ENCODE results near the gene POC5.
A peak's percentile ranks its signal among the peaks of the same experiment; 100 is the strongest.

Gene POC5

DNA sequence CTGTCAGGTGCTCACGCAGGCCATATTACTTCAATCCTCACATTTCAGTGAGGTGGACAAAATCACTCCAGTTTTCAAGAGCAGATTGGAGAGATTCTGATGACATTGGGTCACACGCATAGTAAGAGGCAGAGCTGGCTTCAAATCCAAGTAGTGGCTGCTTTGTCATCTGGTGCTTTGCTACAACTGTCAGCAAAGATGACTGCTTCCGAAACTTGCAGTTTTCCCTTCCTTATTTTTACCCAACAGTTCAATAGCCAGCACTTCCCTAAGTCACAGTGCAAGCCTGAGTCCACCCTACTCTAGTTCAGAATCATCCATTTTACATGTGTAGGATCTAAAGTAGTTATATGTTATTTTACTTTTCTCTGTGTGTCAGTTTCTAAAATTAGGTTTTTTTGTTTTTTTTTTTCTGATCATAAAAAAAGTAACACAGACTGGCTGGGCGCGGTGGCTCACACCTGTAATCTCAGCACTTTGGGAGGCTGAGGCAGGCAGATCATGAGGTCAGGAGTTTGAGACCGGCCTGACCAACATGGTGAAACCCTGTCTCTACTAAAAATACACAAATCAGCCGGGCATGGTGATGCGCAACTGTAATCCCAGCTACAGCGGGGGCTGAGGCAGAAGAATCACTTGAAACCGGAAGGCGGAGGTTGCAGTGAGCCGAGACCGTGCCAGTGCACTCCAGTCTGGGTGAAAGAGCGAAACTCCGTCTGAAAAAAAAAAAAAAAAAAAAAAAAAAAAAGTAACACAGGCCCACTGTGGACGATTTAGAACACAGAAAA is 56.4 kb downstream of the POC5 start:
- DNase-seq (ENCODE audit: low spot score) = no peak

- no peak for DNase-seq (ENCODE audit: low spot score)
Observed at GRCh38 chr5:75659791-75660450, 57.3 kb downstream of the POC5 start.

GRCh38 chr5:75656311-75657003 is 60.8 kb downstream of the POC5 start:
- peak; percentile 53 for DNase-seq (ENCODE audit: low spot score)

- DNase-seq (ENCODE audit: low spot score) = peak; percentile 82
Observed at GRCh38 chr5:75654693-75655295, 62.4 kb downstream of the POC5 start.

- DNase-seq (ENCODE audit: low spot score) = no peak
Observed at GRCh38 chr5:75653521-75653920, 63.7 kb downstream of the POC5 start.

DNA sequence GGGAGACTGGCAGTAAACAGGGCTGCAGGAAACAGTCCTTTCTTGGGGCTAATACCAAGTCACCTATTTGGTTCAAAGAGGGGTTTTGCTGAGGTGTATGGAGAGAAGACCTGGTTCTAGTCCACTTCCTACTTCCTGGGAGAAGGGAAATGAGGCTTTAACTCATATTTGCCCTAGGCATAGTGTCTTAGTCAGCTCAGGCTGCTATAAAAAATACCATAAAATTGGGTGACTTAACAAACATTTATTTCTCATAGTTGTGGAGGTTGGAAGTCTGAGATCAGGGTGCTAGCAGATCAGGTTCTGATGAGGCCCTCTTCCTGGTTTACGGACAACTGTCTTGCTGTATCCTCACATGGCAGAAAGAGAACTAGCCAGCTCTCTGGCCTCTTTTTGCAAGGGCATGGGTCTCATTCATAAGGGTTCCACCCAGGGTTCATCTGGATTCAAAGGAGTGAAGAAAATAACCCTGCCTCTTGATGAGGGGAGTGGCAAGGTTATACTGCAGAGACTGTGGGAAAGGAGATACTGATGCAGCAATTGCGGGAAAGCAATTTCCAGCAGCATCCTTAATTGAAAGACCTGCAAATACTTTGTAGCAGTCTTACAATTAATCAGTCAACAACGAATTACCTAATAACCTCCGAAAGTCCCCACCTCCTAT is 65.5 kb downstream of the POC5 start:
- DNase-seq (ENCODE audit: low spot score) = no peak

DNA sequence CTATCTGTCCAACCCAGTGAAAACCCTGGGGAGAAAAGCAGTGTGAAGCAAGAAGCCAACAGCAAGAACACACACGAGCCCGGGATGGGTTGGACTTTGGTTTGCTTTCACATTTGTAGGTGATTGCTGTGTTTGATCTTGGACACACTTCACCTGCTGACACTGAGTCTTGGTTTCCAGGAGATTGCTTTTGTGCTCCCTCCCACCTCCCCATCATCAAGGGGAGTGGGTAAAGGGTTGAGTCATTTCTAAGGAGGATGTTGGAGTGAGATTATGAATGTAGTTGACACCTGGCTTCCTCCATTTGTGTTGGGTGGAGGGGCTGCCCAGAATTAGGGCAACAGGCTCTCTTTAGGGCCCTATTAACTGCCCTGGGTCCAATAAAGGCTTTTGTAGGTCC is 68.5 kb downstream of the POC5 start:
- no peak for DNase-seq (ENCODE audit: low spot score)

GRCh38 chr5:75640826-75641225 is 76.4 kb downstream of the POC5 start:
- DNase-seq (ENCODE audit: low spot score) = no peak

- DNase-seq (ENCODE audit: low spot score) = no peak
Observed at GRCh38 chr5:75640395-75640794, 76.8 kb downstream of the POC5 start.

- no peak for DNase-seq (ENCODE audit: low spot score)
Observed at GRCh38 chr5:75639535-75640311, 77.5 kb downstream of the POC5 start.

- DNase-seq (ENCODE audit: low spot score) = no peak
Observed at GRCh38 chr5:75637949-75638348, 79.3 kb downstream of the POC5 start.

DNA sequence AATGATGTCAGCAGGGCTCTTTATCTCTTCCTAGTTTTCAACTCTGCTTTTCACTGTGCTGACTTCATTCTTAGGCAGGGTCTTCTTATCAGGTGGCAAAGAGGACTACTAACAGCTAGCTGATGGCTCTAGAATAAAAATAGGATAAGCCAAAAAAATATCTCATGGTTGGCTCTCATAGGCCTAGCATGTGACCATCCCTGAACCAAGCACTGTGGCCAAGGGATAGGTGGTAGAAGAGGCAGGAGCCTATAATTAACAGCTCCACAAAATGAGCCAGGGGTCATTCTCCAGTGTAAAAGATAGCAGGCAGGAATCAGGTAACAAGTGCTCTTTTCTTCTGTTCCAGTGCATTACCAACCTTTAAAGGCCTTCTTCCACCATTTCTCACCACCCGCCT is 84.9 kb downstream of the POC5 start:
- DNase-seq (ENCODE audit: low spot score) = no peak

GRCh38 chr5:75630875-75631274 is 86.4 kb downstream of the POC5 start:
- DNase-seq (ENCODE audit: low spot score) = no peak

GRCh38 chr5:75627801-75628200 is 89.4 kb downstream of the POC5 start:
- no peak for DNase-seq (ENCODE audit: low spot score)

- DNase-seq (ENCODE audit: low spot score) = no peak
Observed at GRCh38 chr5:75626959-75627358, 90.3 kb downstream of the POC5 start.

Small RNAs within 50 kb of the gene (small RNA-seq; reads per million reads assigned to genes)
- 0 reads per million in 2 experiments for gene RNU6-680P
